Ishikawa (cell line): ENCODE measurements around the gene HK1.

Experiments
- CEBPB ChIP-seq: IDR thresholded peaks from 2 replicates; pipeline ENCODE4 v1.6.1; 2012
- CREB1 ChIP-seq: IDR thresholded peaks from 2 replicates; pipeline ENCODE4 v1.6.1; 2012; ENCODE audit warnings: low read depth
- EGR1 ChIP-seq: IDR thresholded peaks from 2 replicates; pipeline ENCODE4 v1.6.1; 2012
- EP300 ChIP-seq: IDR thresholded peaks from 2 replicates; pipeline ENCODE4 v1.6.1; 2012; ENCODE audit warnings: borderline replicate concordance
- FOXM1 ChIP-seq: IDR thresholded peaks from 2 replicates; pipeline ENCODE4 v1.6.1; 2012; ENCODE audit warnings: low read depth, borderline replicate concordance
- MAX ChIP-seq: IDR thresholded peaks from 2 replicates; pipeline ENCODE4 v1.6.1; 2012
- NFIC ChIP-seq: IDR thresholded peaks from 2 replicates; pipeline ENCODE4 v1.6.1; 2012
- RAD21 ChIP-seq: IDR thresholded peaks from 2 replicates; pipeline ENCODE4 v1.6.1; 2012; ENCODE audit warnings: low read depth
- REST ChIP-seq: IDR thresholded peaks from 2 replicates; pipeline ENCODE4 v1.6.1; 2012; ENCODE audit warnings: low read depth, mild to moderate bottlenecking
- TAF1 ChIP-seq: IDR thresholded peaks from 2 replicates; pipeline ENCODE4 v1.6.1; 2012; ENCODE audit warnings: low read depth, mild to moderate bottlenecking
- TCF12 ChIP-seq: IDR thresholded peaks from 2 replicates; pipeline ENCODE4 v1.6.1; 2012; ENCODE audit warnings: low read depth
- TEAD4 ChIP-seq: IDR thresholded peaks from 2 replicates; pipeline ENCODE4 v1.6.1; 2012
- USF1 ChIP-seq: IDR thresholded peaks from 2 replicates; pipeline ENCODE4 v1.6.1; 2012
- YY1 ChIP-seq: IDR thresholded peaks from 2 replicates; pipeline ENCODE4 v1.6.1; 2012; ENCODE audit warnings: low read depth
- ZBTB7A ChIP-seq: IDR thresholded peaks from 2 replicates; pipeline ENCODE4 v1.6.1; 2012; ENCODE audit warnings: low read depth

HK1 gene

GRCh38 chr10:69248117-69248730, 30.1 kb upstream of the HK1 start:
- TF ChIP-seq NFIC: no peak
- no peak for TF ChIP-seq FOXM1
- no peak for TF ChIP-seq RAD21
- no peak for TF ChIP-seq USF1
- TF ChIP-seq EGR1: no peak
- no peak for TF ChIP-seq TCF12
- no peak for TF ChIP-seq REST
- TF ChIP-seq MAX: no peak
- no peak for TF ChIP-seq TAF1
- no peak for TF ChIP-seq YY1
- no peak for TF ChIP-seq CEBPB
- no peak for TF ChIP-seq ZBTB7A
- TF ChIP-seq EP300: no peak
- TF ChIP-seq CREB1: no peak
- TF ChIP-seq TEAD4: no peak

GRCh38 chr10:69250041-69250440, 28.3 kb upstream of the HK1 start:
- no peak for TF ChIP-seq CEBPB
- TF ChIP-seq MAX: no peak
- TF ChIP-seq TCF12: no peak
- no peak for TF ChIP-seq NFIC
- no peak for TF ChIP-seq RAD21
- TF ChIP-seq REST: no peak
- TF ChIP-seq CREB1: no peak
- TF ChIP-seq USF1: no peak
- TF ChIP-seq TAF1: no peak
- TF ChIP-seq YY1: no peak
- TF ChIP-seq FOXM1: no peak

- TF ChIP-seq TCF12: no peak
- TF ChIP-seq TEAD4: no peak
- TF ChIP-seq CEBPB: no peak
- TF ChIP-seq NFIC: no peak
- no peak for TF ChIP-seq EGR1
- no peak for TF ChIP-seq EP300
- no peak for TF ChIP-seq YY1
- TF ChIP-seq ZBTB7A: no peak
- TF ChIP-seq CREB1: no peak
- no peak for TF ChIP-seq RAD21
- TF ChIP-seq TAF1: no peak
- TF ChIP-seq USF1: no peak
- no peak for TF ChIP-seq MAX
- no peak for TF ChIP-seq REST
- TF ChIP-seq FOXM1: no peak
These were observed 25.1 kb upstream of the HK1 start for GRCh38 chr10:69253171-69253570.

- TF ChIP-seq REST: peak; percentile 37; the same call in 1 of the 2 replicates
- no peak for TF ChIP-seq EGR1
These were observed 23.4 kb upstream of the HK1 start for GRCh38 chr10:69254877-69255276.
